NOMO-1 (cell line): ENCODE measurements around the gene TPCN1.

Experiments used
- DNase-seq, 2 experiments: peaks; one replicate each; lab custom pipeline; 2025; ENCODE audit not compliant: unreplicated experiment in 2 of 2; lab: John Stamatoyannopoulos, UW

TPCN1 gene

DNA sequence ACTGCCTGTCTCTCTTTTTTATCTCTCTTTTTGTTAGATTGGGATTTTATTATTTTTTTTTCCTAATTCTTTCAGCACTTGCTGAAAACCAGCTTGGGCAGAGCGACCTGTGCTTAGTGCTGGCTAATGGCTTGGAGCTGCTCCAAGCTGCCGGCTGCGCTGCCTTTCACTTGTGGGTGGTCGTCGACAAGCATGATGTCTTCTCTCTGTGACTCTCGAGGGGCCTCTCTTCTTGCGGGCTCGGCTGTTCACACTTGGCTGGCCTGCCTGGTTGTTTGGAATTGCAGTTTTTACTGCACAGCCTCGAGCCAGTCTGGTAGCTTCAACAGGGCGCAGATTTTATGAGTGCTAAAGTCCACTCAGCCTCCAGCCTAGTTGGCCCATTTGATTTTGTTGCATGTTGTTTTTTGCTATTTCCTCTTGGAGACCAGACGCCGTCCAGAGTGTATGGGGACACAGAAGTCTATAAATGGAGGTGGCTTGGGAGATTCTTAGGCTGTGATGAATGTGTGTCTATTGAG, 18.6 kb downstream of the TPCN1 start:
- no peak for DNase-seq

DNA sequence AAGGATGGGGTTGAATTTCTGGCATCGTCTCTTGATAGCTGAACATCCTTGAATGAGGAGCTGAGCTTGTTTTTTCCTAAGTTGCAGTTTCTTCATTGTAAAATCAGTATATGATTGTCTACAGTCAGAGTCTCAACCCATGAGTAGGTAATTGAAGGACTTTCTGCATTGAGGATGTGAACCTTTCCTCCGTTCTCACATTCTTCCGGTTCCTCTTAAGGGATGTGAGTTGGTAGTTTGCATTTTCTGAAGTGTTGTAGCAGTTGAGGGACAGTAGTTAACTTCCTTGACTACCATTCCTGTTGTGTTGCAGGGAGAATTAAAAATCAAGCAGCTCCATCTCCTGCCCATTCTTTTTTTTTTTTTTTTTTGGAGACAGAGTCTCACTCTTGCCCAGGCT, 19.1 kb downstream of the TPCN1 start:
- peak; percentile 42 to 75 for DNase-seq

- DNase-seq = peak in 1 of 2 experiments; percentile 46
Observed at GRCh38 chr12:113241191-113242025, 20.1 kb downstream of the TPCN1 start.

DNA sequence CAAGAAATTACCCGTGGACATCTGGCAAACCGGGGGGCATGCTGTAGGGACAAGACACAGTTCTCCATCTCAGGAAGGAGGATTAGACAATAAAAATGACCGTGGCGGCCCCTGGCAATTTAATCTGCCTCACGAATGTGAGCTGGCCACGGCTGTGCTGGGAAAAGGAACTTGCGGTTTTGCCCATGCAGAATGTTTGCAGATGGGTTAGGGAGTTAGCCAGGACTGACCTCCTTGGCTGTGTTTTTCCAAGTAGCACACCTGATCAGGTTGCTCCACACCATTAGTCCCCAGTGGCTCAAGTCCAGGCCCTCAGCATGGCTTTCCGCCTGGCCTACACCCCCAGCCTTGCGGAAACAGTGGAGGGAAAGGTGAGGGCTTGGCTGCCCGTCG, 20.8 kb downstream of the TPCN1 start:
- peak in 1 of 2 experiments; percentile 46 for DNase-seq

DNA sequence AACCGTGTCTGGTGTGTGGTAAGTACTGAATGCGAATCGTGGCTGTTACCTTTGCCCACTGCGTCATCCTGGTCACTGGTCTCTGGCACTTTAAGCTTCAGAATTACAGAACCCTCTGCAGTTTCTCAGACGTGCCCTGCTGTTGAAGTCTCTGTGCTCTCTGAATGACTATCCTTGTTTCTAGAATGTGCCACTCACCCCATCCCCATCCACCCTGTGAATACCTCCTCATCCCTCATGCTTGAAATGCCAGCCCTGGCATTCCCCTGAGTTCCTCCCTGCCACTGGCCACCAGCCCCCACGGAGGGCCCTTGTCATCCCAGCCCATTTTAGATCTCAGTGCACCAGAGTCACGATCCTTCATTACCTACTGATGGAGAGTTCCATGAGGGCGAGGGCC, 21.3 kb downstream of the TPCN1 start:
- DNase-seq = no peak

DNA sequence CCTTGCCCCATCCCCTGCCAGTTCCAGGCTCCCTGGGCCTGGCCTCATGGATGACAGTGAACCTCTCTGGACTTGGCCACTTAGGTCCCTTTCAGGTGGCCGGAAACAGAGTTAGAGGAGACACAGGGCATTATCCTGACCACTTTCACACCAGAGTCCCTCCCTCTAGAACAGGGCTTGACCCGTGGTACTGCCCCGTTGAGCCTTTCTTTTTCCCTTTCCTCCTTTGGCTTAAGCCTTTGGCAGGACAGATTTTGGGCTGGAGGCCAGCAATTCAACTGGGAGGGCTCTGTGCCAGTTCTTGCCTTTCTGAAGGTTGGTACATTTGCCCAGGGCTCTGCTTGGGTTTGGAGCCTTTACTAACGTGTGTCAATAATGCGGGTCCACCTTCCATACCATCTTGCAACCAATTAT, 22.8 kb downstream of the TPCN1 start:
- DNase-seq = no peak

- no peak for DNase-seq
Observed at GRCh38 chr12:113244478-113244958, 23.3 kb downstream of the TPCN1 start.

GRCh38 chr12:113245695-113246477, 24.6 kb downstream of the TPCN1 start:
- DNase-seq = no peak

DNA sequence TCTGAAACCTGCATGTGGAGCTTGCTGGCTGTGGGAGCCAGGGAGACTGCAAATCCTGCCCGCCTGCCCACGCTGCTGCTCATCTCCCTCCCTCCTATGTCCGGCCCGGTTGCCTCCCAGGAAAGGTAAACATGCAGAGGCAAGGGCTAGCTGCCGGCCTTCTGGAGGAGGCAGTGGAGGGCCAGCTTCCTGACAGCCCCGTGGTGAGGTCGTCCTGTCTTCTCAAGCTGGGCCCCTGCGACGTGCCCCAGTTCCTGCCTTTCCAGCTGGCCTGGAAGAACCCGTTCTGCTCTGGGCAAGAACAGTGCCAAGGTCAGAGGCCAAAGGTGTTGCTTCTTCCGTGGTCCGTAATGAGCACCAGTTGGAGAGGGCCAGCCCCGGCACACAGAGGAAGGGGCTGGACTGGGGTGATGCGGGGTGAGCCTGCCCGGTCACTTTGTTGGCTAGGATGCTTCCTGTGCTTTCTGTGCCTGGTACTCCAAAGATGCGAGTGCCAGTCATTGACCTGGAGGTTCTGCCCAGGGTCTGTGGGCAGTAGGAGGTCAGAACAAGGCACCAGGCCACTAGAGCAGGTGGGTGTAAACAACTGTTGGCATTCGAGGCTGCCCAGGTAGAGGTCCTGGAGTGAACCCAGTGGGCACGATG, 25.3 kb downstream of the TPCN1 start:
- no peak for DNase-seq

DNA sequence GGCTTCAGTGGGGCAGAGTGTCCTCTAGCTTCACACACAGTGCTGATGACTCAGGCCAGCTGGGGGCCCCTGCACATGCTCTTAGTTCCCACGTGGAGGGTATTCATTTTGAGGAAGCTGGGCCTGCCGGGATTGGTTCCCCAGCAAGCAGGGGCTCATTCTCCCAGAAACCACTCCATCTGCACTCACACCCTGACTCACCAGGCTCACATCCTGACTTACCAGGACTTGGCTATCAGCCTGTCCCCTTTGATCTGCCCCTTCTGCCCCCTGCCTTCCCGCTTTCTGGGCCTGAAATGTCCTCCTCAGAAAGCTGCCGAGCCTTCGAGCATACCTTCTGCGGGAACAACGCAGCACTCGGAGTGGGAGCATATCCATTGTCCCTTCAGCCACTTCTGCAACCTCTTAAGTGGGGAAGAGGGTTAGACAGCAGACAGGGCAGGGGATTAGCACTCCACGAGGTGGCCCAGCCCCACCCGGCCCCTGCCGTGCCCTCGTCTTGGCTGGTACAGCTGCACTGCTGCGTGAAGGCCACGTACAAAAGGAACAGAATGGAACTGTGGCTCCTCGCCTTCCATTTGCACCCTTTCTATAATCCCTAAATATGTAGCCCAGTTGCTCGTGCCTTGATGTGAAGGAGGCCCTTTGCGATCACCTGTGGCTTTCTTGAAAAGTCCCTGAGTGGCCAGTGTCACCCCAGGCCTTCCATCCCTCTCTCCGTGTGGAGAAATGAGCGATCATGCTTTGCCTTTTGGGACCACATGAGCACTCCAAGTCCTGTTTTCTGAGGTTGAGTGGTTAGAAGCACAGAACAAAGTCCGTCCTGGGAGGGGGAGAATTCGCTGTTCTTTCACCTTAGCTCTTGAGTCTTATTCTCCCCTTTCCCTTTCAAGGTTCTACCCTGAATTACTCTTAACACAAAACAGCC, 26.1 kb downstream of the TPCN1 start:
- peak in 1 of 2 experiments; percentile 35 for DNase-seq

DNA sequence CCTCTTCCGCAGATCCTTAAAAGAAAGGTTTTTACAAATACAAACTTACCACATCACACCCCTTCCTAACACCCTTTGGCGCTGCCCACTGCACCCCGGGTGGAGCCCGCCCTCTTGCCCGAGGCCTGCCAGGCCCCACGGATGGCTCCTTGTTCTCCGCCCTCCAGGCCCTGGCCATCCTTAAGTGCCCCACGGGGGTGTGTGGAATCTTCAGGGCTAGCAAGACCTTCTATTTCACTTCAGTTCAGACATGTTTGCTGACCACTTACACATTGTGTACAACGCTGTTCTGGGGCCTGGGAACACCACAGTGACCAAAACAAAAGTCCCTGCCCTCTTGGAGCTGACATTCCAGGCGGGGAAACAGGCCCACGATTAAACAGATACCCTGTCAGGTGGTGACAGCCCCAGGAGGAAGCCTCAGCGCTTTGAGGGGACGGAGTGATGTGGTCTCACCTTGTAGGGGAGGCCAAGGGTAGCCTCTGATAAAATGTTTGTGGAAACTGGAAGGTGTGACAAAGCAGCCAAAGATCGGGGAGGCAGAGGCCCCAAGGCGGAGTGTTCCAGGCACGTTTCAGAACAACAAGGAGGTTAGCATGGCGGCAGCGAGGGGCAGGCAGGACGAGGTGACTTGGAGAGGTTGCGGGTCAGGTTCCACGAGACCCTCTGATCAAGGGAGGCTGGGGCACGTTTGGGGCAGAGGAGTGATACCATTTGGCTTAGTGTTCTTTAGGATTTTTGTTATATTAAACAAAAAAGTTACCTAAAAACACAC, 27.0 kb downstream of the TPCN1 start:
- no peak for DNase-seq

- DNase-seq = no peak
Observed at GRCh38 chr12:113248842-113249435, 27.7 kb downstream of the TPCN1 start.

DNA sequence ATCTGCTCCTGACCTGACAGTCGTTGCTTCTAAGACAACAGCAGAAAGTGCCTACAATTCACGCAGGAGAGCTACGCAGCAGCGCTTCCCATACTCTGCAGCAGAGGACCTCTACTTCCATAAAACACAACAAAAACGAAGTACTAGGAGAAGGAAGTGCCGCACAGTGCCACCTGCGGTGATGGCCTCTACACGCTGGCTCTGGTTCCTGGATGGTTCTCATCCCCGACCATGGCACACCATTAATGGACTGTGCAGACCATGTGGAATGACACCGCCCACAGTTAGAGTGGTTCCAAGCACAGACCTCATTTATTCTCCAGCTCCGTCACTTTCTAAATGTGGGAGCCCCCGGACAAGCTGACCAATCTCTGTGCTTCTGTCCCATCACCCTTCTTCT, 28.3 kb downstream of the TPCN1 start:
- DNase-seq = no peak

- no peak for DNase-seq
Observed at GRCh38 chr12:113250045-113250444, 28.8 kb downstream of the TPCN1 start.

GRCh38 chr12:113251404-113252070, 30.3 kb downstream of the TPCN1 start:
- no peak for DNase-seq

DNA sequence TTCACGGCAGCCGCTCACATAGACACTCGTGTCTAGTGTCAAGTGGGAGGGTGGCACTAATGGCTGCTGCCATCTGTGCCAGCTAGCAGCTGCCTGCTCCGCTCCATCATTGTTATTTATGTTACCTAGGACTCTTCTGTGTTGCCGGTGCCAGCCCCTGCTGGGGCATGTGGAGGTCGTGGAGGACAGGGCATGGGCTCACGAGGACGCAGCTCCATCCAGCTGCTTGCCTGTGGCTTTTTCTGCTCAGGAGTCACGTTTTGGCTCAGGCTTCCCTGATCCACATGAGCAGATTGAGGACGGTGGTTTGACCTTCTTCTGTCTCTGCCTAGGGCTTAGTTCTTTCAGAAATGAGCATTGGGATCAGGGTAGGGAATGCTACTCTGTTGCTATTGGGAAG, 31.2 kb downstream of the TPCN1 start:
- no peak for DNase-seq

DNA sequence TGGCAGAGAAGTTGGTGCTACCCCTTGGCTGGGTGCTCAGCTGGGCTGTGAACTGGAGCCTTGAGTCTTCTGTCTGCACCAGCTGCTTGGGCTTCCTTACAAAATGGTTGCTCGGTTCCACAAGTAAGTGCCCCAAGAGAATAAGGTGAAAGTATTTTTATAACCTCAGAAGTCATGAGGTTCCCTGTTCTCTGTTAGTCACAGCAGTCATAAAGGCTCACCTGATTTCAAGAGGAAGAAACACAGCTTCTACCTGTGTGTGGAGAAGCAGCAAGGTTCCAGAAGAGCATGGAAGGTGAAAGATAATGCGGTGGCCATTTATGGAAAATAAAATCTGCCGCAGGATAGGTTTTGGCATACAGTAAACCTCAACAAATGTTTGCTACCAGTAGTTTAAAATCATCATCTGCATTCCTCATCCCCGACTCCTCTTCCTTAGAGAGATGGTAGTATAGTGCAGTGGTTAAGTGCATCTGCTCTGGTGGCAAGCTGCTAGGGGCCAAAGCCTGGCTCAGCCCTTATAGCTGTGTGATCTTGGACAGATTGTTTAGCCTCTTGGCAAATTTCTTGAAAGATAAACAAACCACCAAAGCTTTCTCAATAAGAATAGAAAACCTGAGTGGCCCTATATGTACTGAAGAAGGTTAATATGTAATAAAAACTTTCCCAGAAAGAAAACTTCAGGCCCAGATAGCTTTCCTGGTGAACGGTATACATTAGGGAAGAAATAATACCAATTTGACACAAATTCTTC, 32.4 kb downstream of the TPCN1 start:
- no peak for DNase-seq

GRCh38 chr12:113254298-113254697, 33.0 kb downstream of the TPCN1 start:
- no peak for DNase-seq
